Activated B cell treated with CpG ODN at 0.5 μM for 24 hours (primary cell): ENCODE measurements around the gene ZC3H18. TPM values are rescaled to one million over a fixed set of nuclear protein-coding genes. Genes with fewer than 3 reads are reported as not detected.
A peak's percentile ranks its signal among the peaks of the same experiment; 100 is the strongest.

Experiments
- ATAC-seq: fragments of 200-7000 bp; cut with Tn5 transposase; one replicate; pipeline ENCODE4 v1.10.0; 2021; ENCODE audit warnings: low read depth, mild to moderate bottlenecking, moderate library complexity
- CTCF ChIA-PET: fragments of 350-600 bp; sonication (Branson Sonifier 250); formaldehyde crosslinking; loops from one replicate; lab custom pipeline; 2021; ENCODE audit warnings: antibody characterized with exemption; lab: Charles Lee
- POLR2A ChIA-PET: fragments of 350-600 bp; sonication (Branson Sonifier 250); formaldehyde crosslinking; loops from one replicate; lab custom pipeline; 2021; ENCODE audit warnings: antibody characterized with exemption; lab: Charles Lee
- DNase-seq: peaks from one replicate; pipeline ENCODE4 v3.0.0; 2022
- H3K27ac Mint-ChIP-seq: one replicate; pipeline ENCODE4 v1.8.0; 2020; ENCODE audit warnings: mixed read lengths
- H3K27me3 Mint-ChIP-seq: one replicate; pipeline ENCODE4 v1.8.0; 2021; ENCODE audit warnings: mixed read lengths
- H3K36me3 Mint-ChIP-seq: one replicate; pipeline ENCODE4 v1.8.0; 2021; ENCODE audit warnings: low read depth, mixed read lengths
- H3K4me1 Mint-ChIP-seq: one replicate; pipeline ENCODE4 v1.8.0; 2021; ENCODE audit warnings: mixed read lengths
- H3K4me3 Mint-ChIP-seq: one replicate; pipeline ENCODE4 v1.8.0; 2020; ENCODE audit warnings: mild to moderate bottlenecking, mixed read lengths
- H3K9me3 Mint-ChIP-seq: one replicate; pipeline ENCODE4 v1.8.0; 2020; ENCODE audit warnings: mixed read lengths
- CTCF ChIP-seq: fragments of 200-600 bp; IDR thresholded peaks from one replicate; pipeline ENCODE4 v1.8.0; 2022; ENCODE audit warnings: antibody characterized with exemption, mild to moderate bottlenecking
- intact Hi-C: fragments of 100-400 bp; cut with micrococcal nuclease; formaldehyde crosslinking; loops from one replicate; pipeline ENCODE4 v1.15.1; 2024
- total RNA-seq: library from RNA; stranded (reverse); gene quantifications from 2 replicates; pipeline ENCODE4 v1.2.3, GENCODE V29; 2022

ZC3H18 gene
- total RNA-seq: 61.7 and 74.2 TPM in 2 replicates

GRCh38 chr16:88569985-88570690 lies at the start of gene ZC3H18:
ZC3H18 (plus strand) TSS chr16:88570403; CDS start chr16:88577124, 6,721 bp downstream.
- ATAC-seq: peak; percentile 92
- peaks cover 25% of the 10 kb centered on the region for H3K4me1 Mint-ChIP-seq
- CTCF ChIA-PET: interaction anchor here (0.8 to 1.3 kb wide), 2 partner anchors 9 to 167 kb away, joined by 3 to 5 read pairs; no protein-coding TSS in a partner anchor
- intact Hi-C loops: loop anchor here (1.0 to 5.0 kb wide), 10 partner anchors 33 to 803 kb away; partner anchors contain the start of genes BANP, CTU2, CYBA and KLHDC4
- DNase-seq: peak; percentile 99
- H3K27me3 Mint-ChIP-seq: no peaks in the 10 kb centered on the region
- H3K4me3 Mint-ChIP-seq: peak within 1 kb of the TSS; percentile 86
- peaks cover 20% of the 10 kb centered on the region for H3K36me3 Mint-ChIP-seq
- no peaks in the 10 kb centered on the region for H3K9me3 Mint-ChIP-seq
- TF ChIP-seq CTCF: no peak
- POLR2A ChIA-PET: interaction anchor here (0.6 to 2.4 kb wide), 30 partner anchors 15 to 1451 kb away, joined by 3 to 13 read pairs (median 4); partner anchors contain the start of genes ACSF3, BANP, KLHDC4 and MVD
- peak within 1 kb of the TSS; percentile 76 for H3K27ac Mint-ChIP-seq

GRCh38 chr16:88521674-88522073 lies 48.5 kb upstream of the ZC3H18 start:
- no peak for TF ChIP-seq CTCF
- CTCF ChIA-PET: no interaction called here
- POLR2A ChIA-PET: no interaction called here
- DNase-seq: no peak
- Mint-ChIP-seq H3K4me3 (no peak overlapping the region), H3K36me3 (peaks cover 2% of the 10 kb centered on the region), H3K27me3 (no peaks in the 10 kb centered on the region), H3K27ac (no peak overlapping the region), H3K4me1 (peaks cover 5% of the 10 kb centered on the region), H3K9me3 (no peaks in the 10 kb centered on the region)
- ATAC-seq: no peak
- intact Hi-C loops: no loop called here

GRCh38 chr16:88522276-88522949 lies 47.8 kb upstream of the ZC3H18 start:
- POLR2A ChIA-PET: interaction anchor here (0.6 to 1.2 kb wide), 2 partner anchors 70 to 158 kb away, joined by 3 to 6 read pairs; partner anchors contain the start of gene ZFPM1
- CTCF ChIA-PET: interaction anchor here (1.1 kb wide), 1 partner anchor 85 kb away, joined by 4 read pairs; no protein-coding TSS in a partner anchor
- Mint-ChIP-seq H3K4me1 (peaks cover 5% of the 10 kb centered on the region), H3K4me3 (no peak overlapping the region), H3K27ac (no peak overlapping the region), H3K36me3 (peaks cover 2% of the 10 kb centered on the region), H3K27me3 (no peaks in the 10 kb centered on the region), H3K9me3 (no peaks in the 10 kb centered on the region)
- DNase-seq (no peak), ATAC-seq (no peak)
- intact Hi-C loops: no loop called here
- TF ChIP-seq CTCF: no peak

GRCh38 chr16:88523309-88524161 lies 46.7 kb upstream of the ZC3H18 start:
- ATAC-seq: no peak
- peaks cover 5% of the 10 kb centered on the region for H3K4me1 Mint-ChIP-seq
- ChIA-PET CTCF (interaction anchor here (1.1 kb wide), 1 partner anchor 86 kb away, joined by 4 read pairs; no protein-coding TSS in a partner anchor), POLR2A (interaction anchor here (1.2 kb wide), 1 partner anchor 71 kb away, joined by 6 read pairs; the partner anchor contains the start of gene ZFPM1)
- TF ChIP-seq CTCF: no peak
- no peak for DNase-seq
- H3K9me3 Mint-ChIP-seq: no peaks in the 10 kb centered on the region
- no peaks in the 10 kb centered on the region for H3K27me3 Mint-ChIP-seq
- H3K27ac Mint-ChIP-seq: no peak overlapping the region
- H3K4me3 Mint-ChIP-seq: no peak overlapping the region
- peaks cover 2% of the 10 kb centered on the region for H3K36me3 Mint-ChIP-seq
- intact Hi-C loops: no loop called here
